GM19463 (cell line): ENCODE results near the gene ARHGAP15.

Experiments
- ATAC-seq: cut with Tn5 transposase; IDR thresholded peaks from one replicate; pipeline ENCODE4 v1.9.1; 2021; ENCODE audit warnings: mild to moderate bottlenecking, moderate library complexity; ENCODE audit not compliant: unreplicated experiment

Gene ARHGAP15

DNA sequence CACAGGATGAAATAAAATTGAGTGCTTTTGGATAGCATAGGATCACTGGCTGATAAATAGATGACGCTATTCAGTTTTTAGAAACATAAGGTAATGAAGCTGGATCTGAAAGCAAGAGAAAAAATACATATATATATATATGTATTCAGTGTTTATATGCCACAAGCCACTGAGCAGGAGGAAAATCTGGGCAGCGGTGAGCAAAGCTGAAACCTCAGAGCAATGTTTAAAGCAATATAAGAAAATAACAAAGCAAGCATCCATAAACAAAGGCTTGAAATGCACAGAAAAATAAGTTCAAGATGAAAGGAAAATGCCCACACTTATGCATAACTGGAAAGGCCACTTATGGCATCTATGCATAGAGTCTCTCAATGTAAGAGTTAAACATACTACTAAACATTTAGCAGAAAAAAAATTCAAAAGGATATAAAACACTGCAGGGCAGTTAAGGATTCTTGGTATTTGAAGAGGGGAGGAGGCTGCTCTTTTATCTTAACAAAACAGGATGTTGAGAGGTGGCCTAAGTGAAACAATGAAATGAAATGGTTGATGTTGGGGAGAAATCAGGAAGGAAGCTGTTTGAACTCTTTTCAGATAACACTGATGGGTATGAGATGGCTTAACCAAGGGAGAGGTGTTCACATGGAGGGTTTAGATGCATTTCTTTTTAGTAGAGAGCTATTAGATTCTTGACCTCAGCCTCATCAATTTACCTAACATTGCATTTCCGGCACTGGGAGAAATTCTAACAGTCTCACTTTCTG, 129.1 kb downstream of the ARHGAP15 start:
- ATAC-seq: no peak

DNA sequence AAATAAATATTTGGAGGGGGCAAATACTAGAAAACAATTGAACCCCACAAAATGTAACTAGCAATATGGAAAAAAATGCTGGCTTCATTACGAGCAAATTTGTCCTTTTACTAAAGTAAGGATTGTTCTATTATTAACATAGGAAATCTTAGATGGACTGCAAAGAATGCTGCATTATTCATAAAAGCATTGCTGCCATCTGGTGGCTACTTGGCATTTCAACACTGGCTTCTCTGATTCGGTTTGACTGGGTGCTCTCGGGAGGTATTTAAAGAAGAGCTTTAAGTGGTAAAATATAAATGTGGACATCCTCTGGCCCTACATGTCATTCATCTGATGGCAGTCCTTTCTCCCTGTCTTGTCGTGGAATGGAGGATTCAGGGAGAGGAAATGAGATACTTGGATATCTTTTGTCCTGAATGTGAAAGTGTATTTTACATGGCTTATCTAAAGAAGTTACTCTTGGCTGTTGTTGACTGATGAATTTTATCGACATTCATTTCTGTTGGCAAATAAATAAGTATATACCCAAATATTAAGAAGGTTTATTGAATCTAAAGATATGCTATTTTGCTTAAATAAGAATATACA, 130.2 kb downstream of the ARHGAP15 start:
- peak; percentile 48 for ATAC-seq

DNA sequence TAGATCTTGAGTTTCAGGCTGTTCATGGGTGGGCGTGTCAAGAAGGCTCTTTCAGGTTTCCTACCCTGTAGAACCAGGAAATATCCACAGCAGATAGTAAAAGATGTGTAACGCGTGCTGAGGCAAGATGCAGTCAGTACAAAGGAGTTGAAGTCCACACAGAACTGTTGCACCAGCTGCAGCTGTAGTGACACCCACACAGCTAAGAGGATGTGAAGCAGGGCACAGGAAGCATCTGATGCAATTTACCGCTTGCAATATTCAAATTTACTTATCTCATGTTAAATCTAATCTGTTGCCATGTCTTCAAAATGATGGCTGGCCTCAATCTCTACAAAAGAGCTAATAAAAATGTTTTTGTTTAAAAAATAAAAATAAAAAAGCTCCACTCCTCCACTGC, 132.8 kb downstream of the ARHGAP15 start:
- ATAC-seq: peak; percentile 56

DNA sequence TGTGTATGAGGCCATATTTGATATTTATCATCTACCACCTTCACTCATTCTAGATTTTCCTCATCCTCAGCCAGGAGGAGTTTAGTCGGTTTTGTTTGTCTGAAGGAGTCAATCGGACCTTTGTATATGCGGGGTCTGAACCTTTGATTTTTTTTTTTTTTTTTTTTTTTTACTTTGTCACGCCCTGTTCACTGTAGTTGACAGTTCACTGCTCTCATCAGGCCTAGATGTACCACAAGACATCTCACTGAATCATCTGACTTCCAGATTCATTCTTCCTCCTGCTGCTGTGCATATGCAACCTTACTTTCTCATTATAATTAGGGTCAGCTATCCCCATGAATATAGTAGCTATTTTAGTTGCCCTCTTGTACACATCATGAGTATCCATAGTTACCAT, 133.2 kb downstream of the ARHGAP15 start:
- no peak for ATAC-seq

DNA sequence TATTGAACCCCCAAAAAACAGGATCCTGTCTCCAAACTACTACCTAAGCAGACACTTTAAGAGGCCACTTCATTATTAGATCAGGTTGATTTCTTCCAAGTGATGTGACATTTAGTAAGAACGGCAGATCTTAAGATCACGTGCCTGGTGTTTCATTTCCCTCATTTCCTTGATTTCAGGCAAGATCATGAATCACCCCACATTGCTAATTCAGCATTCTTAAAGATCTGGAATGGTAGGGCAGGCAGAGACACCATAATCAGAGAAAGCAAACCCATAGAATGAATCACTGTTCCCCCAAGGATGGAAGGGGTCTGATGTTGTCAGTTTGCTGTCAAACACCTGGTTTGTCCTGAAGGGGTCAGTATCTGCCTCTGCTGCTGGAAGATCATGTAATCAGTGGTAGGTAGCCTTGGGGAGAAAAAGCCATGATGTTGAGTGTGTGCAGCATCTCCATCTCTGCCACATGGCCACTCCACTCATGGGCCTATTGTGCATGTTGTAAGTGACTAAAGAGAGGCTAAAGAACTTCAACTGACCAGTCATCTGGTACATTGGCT, 133.9 kb downstream of the ARHGAP15 start:
- ATAC-seq: no peak

DNA sequence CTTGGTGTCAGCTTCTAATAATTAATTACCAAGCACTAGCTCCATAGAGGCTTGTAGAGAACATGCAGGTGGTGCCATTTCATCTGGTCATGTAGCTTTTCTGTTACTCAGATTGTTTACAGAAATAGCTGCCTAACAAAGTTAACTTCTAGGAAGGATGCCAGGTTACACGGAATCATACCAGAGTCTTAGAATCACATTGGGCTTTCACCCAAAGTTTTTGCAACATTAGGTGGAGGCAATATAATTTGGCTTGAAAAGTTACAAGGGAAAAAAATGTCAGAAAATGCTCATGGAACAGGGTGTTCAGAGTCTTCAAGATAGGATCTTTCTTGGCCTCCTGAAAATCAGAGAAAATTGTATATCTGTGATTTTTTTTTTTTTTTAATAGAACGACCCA, 135.6 kb downstream of the ARHGAP15 start:
- ATAC-seq: no peak

DNA sequence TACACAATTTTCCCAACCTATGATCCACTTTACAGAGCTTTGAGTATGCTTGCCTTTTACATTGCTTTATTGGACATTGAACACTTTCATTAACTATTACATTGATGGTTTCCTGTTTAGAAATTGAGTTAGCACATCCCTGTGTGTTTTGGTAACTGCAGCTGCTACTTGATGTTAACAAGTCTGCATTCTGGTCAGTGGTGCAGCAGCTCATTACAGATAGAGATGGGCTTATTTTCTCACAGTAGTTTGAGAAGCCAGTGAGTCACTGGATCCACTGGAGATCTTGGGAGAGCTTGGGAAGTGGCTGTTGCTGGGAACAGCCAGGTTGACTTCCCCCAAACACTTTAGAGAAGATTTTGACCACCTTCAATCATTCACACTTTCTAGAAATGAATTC, 150.5 kb downstream of the ARHGAP15 start:
- ATAC-seq: no peak

DNA sequence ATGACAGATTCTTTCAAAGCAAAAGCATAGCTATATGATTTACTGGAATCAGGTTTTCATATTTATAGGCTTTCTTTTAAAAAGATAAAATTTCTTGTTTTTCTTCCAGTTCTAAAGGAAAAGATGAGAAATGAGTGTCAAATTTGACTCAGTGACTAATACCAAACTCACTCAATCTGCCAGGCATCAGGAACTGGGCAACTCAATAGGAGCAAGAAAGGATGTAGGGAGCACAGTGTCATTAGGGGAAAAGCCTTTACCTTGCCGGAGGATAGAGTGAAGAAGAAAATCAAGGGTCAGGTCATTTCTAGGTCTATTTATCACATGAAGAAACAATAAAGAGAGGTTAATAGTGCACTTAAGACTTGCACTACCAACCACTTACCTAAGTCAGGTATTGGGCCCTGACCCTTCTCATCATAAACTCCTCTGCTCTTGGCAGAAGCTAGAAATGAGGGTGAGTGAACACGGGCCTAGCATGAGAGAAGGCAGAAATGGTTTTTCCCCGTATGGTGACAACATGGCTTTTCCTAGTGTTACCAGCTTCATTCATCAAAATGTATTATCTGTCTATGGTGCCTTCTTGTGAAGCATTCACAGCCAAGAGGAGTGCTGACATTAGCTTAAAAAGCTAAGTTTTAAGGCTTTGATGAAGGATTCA, 151.0 kb downstream of the ARHGAP15 start:
- ATAC-seq: no peak

DNA sequence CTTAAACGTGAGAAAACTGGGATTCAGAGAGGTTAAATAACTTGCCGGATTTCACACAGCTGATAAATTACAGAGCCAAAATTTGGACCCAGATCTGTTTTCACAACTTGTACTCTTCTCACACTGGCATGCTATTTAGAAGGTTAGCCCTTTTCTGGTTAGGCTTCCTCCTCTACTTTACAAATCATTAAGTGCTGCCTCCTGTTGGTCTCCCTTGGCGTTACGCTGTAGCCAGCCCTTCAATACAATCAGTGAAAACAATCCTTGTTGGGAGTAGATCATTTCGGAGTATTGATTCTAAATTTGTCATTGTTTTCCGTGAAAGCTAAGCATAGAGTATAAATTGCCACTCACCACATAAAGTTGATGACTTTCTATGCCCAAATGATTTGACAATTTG, 153.5 kb downstream of the ARHGAP15 start:
- ATAC-seq: no peak

DNA sequence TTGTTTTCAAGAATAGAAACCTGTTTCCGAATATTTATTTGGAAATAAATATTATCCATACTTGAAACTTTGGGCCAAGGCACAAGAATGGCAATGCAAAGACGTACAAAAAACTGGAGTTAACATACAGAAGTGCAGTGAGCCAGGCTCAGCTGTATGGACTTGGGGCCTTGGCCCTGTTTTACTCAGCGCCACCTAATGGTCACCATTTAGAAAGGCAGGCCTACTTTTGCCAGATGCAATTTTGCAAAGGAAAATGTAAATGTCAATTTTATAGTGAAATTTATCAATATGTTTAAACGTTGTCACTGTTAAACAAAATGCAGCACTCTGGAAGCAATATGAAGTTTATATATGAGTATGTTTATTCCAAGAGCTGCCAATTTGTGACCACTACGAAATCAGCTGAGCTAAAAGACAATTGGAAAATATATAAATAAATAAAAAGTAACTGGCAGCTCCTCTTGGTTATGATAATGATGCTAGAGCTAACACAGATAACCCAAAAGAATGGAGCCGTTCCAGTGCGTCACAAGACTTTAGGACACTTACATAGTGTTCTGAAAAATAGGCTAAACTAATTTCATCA, 155.0 kb downstream of the ARHGAP15 start:
- peak; percentile 83 for ATAC-seq

DNA sequence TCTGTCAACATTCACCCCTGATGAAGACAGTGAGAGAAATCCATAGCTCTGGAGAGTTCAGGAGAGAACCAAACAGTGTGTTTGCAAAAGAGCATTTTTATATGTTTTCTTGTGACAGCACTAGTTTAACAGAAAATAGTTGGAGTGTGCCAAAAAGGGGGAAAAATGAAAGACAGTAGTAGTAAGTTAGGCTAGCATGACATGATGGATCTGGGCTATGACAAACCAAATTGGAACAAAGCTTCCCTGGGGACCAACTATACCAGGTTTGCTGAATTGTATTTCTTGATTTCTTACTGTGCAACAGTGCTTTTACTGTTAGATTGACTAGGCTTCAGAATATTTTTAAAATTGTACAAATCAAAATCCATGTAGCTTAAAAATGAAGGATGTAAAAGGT, 159.8 kb downstream of the ARHGAP15 start:
- ATAC-seq: no peak

DNA sequence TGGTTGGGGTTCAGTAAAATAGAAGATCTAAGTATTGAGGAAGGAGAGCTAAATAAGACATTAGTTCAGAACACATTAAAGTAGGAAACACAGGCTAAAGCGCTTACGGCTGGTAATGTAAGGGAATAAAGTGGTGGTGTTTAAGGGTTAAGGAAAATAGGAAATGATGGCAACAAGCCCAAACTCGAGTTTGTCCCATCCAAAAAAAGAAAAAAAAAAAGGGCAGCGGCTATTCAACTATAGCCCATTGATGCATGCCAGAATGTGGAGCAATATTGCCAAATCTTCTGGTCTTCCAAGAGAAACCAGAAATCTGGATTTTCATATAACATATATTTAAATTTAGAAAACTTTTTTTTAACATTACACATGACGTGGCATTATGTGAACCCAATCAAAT, 161.0 kb downstream of the ARHGAP15 start:
- no peak for ATAC-seq

DNA sequence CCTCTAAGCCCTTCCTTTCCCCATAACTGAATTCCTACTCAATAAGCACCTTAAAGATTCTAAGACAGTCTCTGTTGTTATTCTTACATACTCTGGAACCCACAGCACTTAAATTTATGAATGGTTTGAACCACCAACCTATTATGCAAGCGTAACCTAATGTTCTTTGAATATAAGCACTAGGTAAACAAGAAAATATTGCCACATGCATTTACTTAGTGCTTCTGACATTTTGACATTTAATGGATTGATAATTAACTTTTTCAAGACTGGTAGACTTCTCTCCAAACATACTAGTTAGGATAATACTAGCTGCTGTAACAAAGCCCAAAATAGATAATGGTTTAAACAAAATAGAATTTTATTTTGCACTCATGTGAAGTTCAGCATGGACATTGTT, 164.8 kb downstream of the ARHGAP15 start:
- no peak for ATAC-seq

DNA sequence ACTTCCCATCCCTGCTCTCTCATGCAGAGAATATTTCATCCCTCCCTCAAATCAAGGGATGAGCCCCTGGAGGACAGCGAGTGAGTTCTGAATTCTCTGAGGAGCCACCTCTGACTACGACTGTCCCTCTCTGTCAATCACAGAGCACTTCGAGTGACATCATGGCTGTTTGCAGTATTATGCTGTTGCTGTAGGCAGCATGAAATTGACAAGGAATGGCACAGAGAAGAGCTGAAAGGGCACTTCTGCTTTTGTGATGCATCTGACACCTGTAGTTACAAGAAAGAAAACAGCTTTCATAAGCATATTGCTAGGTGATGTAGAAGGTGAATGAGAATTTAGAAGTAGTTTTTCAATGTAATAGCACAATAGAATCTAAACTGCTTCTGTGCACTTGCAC, 166.9 kb downstream of the ARHGAP15 start:
- no peak for ATAC-seq

DNA sequence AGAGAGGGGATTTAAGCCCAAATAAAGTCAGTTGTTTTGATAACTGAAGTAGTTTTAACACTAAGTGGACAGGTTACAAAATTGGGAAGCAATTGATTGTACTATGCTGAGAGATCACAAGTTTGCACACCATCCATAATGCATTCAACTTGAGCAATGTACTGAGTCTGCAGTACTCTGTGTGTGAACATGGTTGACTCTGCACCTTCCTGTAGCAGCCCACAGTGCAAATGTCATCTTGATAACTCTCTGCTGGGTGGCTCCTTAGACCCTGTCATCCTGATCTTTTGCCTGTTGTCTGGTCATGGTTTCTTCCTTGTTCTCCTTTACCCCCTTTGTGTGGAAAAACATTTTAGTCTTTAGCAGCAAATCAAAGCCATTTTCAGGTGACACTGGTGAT, 168.0 kb downstream of the ARHGAP15 start:
- ATAC-seq: no peak

DNA sequence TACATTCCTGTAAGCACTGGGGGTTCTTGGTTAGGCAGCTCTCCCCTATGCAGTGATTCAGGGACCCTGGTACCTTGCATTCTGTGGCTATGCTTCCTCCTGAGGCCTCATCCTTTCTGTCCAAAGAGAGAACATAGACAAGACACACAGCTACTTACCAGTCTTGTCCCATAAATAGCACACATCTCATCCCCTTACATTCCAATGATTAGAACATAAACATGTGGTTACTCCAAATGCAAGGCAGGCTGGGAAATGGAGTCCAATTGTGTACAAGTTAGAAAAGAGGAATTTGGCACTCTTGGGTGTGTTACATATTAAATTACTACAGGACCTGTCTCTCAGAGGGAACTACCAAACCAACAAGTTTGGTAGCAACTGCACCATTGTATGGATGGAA, 171.3 kb downstream of the ARHGAP15 start:
- ATAC-seq: no peak

DNA sequence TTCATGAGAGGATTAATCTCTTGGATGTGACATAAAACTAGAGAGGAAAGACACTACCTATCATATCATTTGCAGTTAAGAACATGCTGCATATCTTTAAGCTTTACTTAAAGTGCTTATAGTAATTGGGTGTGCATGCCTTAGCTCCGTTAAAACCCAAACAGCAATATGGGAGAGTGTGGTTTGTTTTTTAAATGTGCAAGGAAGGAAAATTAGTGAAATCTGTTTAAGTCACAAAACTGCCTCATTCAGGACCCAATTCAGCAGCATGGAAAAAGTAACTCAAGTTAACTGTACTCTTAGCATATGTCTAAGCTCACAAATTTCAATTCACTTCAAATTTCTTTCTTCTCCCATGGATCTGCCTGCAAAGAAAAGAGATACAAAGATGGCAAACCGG, 182.2 kb downstream of the ARHGAP15 start:
- ATAC-seq: no peak

DNA sequence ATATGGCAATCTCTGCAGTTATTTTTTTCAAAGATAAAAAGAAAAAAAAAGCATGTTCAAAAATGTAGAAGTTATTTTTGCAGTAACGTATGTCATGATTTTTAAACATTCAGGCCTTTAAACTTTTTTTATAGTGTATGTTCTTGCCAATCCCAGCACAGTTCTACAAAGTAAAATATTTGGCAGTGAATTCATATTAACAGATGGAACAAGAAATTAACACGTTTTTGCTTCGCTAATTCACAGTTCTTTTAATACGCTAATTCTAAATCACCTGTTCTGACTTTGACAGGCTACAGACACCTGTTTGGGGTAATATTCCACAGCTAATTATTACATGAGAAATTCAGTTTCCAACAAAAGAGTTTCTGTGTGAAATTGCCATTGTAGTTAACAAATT, 183.2 kb downstream of the ARHGAP15 start:
- ATAC-seq: no peak

DNA sequence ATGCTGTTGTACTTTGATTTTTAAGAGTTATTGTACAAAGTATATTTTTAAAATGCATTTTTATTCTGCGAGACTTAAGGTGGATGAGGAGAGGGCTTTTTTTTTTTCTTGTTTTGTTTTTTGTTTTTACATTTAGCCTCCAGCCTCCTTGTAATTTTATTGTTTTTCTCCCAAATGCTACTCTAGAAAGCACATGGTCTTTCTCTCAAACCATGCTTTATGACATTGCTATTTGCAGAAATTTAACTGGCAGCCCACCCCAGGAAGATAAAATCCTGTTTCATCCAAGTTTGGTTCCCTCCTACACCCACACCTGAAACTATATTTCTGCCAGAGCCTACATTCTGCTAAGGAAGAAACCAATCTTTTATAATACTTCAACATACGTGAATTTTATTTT, 184.6 kb downstream of the ARHGAP15 start:
- ATAC-seq: no peak

DNA sequence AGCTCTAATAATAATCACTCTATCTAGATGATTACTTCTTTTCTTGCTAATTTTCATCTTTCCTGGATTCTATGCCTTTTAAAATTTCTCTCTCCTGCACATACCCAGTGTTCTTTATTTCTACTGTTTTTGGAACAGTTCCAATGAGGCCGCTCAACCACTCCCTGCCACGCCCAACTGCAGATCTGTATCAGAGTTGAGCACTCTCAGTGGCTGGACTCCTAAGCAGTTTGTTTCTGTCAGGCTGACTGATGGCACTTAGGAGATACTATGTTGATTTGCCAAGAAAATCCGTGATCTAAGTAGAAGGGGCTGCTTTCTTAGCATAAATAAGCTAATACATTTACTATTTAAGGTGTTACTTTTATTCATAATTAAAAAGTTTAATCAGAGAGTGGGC, 192.8 kb downstream of the ARHGAP15 start:
- no peak for ATAC-seq

DNA sequence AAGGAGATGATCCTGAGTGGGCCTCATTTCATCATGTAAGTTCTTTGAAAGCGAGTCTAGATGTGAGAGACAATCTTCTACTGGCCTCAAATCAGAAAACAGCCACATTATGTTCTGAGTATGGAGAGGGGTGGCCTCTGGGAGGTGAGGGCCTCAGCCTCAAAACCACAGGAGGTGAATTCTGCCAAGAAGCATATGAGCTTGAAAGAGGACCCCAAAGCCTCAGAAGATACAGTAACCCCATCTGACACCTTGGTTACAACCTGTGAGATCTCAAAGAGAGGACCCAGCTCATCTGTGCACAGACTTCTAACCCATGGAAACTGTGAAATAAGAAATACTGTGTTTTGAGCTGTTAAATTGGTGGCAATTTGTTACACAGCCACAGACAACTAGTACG, 200.1 kb downstream of the ARHGAP15 start:
- no peak for ATAC-seq
